ENCODE results near the gene IL17B.

IL17B gene, protein sequence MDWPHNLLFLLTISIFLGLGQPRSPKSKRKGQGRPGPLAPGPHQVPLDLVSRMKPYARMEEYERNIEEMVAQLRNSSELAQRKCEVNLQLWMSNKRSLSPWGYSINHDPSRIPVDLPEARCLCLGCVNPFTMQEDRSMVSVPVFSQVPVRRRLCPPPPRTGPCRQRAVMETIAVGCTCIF

GRCh38 chr5:149379177-149379761, at the start of gene IL17B:
IL17B (minus strand) TSS chr5:149379292; CDS start chr5:149379225, 67 bp downstream.
- no peak for DNase-seq

DNA sequence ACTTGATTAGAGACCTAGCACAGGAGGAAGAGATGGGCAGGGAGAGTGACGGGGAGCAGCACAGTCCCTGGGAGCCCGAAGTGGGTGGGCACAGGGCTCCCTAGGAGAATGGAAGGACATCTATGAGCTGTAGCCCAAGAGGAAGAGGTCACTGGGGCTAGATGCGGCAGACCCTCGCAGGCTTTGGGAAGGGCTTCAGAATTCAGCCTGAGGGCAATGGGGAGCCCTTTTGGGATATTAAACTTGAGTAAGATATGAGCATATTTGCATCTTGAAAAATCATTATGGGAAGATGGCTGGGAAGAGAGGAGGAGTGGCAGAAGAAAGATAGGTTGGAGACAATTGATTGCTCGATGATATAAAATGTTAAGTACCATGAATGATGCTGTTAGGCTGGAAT, 48.9 kb upstream of the IL17B start:
- no peak for DNase-seq

DNA sequence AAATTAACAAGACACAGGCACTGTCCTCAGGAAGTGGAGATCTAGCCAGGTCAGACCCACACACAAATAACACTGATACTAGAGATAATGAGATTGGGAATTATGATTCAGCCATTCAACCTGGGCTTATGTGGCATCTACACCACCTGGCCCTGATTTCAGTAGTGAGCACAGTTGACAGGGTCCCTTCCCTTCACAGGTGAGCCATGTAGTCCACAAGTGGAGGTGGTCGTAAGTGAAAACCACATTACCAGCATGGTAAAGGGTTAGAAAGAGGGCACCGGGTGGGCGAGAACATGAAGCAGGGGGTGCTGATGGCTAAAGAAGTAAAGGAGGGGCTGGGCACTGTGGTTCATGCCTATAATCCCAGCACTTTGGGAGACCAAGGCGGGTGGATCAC, 48.3 kb upstream of the IL17B start:
- DNase-seq, result no peak

DNA sequence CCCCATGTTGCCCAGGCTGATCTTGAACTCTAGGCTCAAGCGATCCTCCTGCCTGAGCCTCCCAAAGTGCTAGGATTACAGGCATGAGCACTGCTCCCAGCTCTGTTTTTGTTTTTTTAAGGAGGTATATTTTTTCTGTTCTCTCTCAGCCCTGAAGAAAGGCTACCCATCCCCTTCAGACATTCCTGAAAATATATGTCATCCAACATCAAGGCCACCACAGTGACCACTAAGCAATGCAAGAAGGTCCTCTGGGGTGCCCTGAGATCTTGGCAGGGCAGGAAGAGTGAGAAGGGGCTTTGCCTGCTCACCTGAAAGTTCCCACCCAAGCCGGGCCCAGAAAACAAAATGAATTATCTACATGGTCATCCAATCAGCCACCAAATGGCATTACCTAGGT, 47.8 kb upstream of the IL17B start:
- no peak for DNase-seq

GRCh38 chr5:149425729-149426128, 46.6 kb upstream of the IL17B start:
- DNase-seq, result no peak

- no peak for DNase-seq
These were observed 45.6 kb upstream of the IL17B start for GRCh38 chr5:149424371-149425315.

GRCh38 chr5:149423794-149424268, 44.7 kb upstream of the IL17B start:
- no peak for DNase-seq

DNA sequence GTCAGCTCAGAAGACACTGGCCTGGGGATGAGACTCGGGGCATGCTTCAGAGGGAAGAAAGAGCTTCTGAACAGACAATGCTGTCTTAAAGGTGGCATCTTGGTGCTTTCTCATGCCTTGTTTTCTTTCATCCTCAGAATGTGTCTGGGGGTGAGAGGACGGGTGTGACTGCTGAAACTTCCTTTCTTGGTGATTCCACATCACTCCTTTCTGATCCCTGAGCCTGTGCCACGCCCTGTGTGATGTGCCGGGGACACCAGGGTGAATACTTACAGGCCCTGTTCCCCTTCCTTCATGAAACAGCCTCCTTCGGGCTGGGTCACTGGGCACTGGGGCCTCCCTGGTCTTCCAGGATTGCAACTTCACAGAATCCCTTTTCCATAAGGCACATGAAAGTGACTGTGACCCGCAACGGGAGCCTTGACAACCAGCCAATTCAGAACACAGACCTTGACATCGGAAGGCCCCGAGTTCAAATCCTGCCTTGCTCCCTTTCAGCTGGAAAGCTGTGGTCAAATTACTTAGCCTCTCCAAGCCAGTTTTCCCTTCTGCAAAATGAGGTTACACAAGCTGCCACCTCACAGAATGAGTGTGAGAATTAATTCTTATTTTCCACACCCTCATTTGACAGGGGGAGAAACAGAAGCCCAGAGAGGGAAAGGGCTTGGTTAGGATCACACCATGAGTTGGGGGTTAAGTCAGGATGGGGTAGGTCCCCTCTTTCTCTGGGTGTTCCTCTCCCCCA, 44.1 kb upstream of the IL17B start:
- DNase-seq, result no peak

GRCh38 chr5:149422366-149423048, 43.4 kb upstream of the IL17B start:
- DNase-seq, result peak; percentile 13

DNA sequence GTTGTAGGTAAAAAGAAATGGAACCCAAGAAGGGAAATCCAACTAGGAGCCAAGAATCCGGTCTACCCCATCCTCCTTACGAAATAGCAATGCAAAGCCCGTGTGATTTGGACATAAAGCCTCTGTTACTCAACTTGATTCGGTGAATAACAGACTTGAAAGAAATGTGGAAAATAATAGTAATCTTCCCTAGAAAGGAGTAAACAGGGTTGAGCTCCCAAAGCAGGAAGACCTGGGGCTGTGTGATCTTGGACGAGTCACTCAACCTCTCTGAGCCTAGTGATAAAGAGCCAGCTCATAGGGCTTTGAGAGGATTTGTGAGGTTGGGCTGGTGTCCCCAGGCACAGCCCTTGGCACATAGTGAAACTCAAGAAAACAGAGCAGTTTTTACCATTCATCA, 42.7 kb upstream of the IL17B start:
- no peak for DNase-seq

DNA sequence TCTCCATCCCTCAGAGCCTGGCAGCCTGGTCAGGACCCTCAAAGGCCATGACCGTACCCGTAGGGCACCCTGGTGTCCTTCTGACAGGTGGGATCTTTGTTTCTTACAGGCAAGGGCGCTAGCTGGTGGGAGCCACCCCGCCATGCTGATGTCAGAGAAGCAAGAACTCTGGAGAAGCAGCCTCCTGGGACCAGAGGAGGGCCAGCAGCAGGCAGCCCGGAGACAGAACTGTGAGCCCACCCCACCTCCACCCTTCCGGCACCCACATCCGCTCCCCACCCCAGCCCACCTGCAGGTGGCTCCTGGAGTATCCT, 42.2 kb upstream of the IL17B start:
- DNase-seq, result no peak

DNA sequence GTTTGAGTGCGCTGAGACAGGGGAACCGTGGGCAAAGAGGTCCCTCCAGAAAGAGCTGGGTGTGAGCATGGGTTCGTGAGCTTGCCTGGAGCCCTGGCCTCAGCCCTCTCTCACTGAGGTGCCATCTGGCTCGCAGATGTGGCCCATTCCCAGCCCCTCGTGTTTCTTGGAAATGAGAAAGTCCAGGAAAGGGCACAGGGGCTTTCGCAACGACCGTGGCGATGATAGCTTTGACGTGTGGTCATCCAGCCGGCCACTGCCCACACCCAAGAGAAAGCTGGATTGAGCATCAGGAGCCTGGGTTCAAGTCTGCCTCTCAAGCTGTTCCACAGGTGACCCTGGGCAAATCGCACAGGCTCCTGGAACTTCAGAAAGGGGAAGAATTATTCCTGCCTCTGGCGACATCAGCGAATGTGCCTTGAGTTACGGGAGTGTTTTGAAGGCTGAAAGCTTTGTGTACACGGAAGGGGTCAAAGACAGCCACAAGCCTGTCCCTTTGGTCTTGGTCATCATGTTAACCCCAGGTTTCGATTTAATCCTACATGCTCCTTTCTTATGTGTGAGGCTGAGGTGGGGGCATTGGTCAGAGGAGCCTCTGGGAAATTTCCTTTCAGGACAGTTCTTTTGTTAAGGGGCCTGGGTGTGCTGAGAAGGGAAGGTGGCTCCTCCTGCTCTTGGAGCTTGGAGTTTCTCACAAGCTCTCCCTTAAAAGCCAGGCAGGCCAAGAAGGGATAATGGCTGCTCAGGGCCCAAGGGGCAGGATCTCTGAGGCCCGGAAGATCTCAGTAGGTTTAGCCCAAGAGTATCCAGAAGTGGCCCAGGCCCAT, 41.7 kb upstream of the IL17B start:
- no peak for DNase-seq

GRCh38 chr5:149419859-149420544, 40.9 kb upstream of the IL17B start:
- no peak for DNase-seq

DNA sequence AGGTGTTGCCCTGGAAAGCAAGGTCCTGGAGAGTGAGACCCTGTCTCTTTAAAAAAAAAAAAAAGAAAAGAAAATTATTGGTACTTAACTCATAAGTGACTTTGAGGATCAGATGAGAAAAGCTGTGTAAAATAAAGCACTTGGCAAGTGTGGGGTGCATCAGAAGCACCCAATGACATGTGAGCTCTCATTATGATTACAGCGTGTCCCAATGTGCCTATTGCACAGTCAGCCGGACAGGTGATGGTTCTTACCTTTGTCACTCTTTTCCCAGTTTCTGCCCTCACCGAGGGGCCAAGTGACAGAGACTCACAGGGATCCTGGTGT, 40.4 kb upstream of the IL17B start:
- DNase-seq, result no peak

DNA sequence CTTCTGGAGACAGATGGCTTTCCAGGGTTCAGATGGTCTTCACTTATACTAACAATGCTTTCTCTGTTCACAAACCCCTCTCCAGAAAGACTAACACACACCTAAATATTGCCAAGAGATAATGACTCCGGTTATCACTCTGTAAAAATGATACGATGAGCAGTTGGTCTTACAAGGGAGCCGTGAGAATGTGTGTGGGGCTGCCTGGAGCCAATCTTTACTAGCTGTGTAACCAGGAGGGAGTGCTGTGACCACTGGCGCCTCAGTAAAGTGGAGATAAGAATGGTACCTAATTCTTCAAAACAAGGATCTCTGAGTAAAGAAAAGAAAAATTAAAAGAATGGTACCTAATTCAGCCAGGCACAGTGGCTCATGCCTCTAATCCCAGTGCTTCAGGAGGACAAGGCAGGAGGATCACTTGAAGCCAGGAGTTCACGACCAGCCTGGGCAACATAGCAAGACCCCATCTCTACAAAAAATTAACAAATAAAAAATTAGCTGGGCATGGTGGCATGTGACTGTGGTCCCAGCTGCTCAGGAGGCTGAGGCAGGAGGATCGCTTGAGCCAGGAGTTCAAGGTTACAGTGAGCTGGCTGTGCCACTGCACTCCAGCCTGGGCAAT, 39.9 kb upstream of the IL17B start:
- DNase-seq, result peak; percentile 19

GRCh38 chr5:149417711-149418368, 38.7 kb upstream of the IL17B start:
- DNase-seq, result no peak

GRCh38 chr5:149416987-149417710, 38.1 kb upstream of the IL17B start:
- DNase-seq, result no peak

DNA sequence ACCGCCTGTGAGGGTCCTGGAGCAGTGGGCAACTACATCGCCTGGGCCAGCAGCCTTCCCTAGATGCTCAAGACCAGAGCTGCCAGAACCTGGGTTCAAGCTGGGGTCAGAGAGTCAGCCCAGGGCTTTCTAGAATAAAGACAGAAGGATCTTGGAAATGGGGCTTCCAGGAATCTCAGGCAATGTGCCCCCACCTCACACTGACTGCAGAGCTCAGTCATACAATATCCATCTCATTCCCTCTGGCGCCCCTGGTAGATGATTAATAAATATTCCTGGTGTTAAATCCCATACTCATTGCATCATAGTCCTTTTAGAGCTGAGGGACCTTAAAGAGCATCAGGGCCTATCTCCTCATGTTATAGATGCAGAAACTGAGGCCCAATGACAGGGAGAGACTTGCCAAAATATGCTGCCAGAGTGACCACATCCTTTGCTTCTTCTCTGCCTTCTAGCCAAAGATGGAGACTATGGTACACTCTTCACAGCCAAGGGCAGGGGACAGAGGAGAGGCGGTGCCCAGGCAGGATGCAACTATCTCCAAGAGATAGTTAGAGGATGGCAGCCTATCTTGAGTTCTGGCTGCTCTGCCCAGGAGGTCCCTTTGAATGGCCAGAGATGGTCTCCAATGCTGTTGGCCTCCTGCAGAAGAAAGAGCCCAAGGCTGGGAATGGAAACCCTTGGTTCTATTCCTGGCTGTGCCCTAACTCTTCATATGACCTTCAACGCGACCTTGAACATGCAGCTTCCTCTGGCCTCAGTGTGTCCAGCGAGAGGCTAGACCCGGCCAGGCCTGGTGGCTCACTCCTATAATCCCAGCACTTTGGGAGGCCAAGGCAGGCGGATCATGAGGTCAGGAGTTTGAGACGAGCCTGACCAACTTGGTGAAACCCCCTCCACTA, 36.2 kb upstream of the IL17B start:
- no peak for DNase-seq

Measured in hematopoietic multipotent progenitor cell treated with erythropoietin and hydrocortisone succinate and interleukin-3 and kit ligand, for 6 days (in vitro differentiated cells).